ENCODE measurements around the gene CENPP. TPM values are rescaled to one million over a fixed set of nuclear protein-coding genes. Genes with fewer than 3 reads are reported as not detected.

The CENPP gene
- total RNA-seq, 4 donors from 2014 or later: 2.8 to 51.2 (median 4.9) TPM

DNA sequence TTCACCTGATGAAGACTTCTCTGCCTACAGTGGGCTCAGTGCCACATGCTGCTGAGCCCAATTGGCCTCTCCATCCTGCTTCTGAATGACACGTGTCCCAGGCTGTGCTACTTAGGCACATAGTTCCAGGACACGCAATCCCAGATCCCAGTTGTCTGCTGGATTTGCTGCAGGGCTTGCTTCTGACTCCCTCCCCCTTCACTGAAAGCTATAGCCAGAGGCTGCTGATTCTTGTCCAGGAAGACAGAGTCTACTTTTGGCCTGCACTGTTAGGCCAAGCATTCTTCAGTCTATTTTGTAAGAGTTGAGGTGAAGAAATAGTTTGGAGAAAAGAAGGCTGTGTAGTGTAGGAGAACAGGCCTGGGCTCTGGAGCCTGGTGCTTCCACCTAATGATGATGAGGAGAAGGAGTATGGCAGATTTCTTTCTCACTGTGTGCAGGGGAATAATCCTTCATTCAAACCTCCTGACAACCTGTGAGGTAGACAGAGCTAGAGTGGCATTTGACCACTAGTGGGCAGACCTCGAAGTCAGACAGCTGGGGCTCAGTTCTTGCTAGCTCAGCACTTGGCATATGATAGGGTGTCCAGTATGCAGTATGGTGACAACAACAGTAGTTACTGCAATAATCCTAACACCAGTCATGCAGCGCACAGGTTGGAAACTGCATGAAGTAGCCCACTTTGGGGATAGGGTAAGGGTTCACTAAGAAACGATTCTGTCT, 176.1 kb downstream of the CENPP start:
- Histone ChIP-seq H3K27ac (peak overlapping the region in 1 of 4 donors; percentile 72), H3K9me3 (no peaks in the 10 kb centered on the region), H3K4me3 (no peak overlapping the region), H3K36me3 (no peaks in the 10 kb centered on the region), H3K4me1 (no peaks in the 10 kb centered on the region), H3K27me3 (no peaks in the 10 kb centered on the region)
- TF ChIP-seq POLR2A (IDR thresholded peaks at IDR 0.05): no peak
- peak in 4 of 6 experiments; percentile 19 to 67 (median 62) for TF ChIP-seq CTCF (IDR thresholded peaks at IDR 0.05)
- peak in 1 of 3 donors; percentile 63 for DNase-seq

DNA sequence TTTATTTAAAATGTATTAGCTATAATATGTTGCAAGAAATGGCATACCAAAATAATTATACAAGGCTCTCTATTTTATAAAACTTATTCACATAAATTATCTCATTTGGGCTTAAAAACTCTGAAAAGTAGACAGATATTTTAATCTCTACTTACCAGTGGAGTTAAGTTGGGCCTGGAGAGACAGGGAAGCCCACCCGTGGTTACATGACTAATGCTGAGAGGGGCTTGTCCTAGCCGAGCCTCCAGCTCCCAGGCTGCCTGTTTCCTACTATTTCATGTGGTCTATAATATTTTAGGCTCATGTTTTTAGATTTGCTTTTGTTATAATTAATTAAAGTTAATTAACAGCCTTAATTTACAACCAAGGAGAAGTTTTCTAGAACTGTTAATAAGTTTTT, 177.4 kb downstream of the CENPP start:
- Histone ChIP-seq H3K4me3 (no peak overlapping the region), H3K4me1 (peaks cover 0 to 7% (median 0%) of the 10 kb centered on the region in 4 donors), H3K9me3 (no peaks in the 10 kb centered on the region), H3K27me3 (no peaks in the 10 kb centered on the region), H3K36me3 (no peaks in the 10 kb centered on the region), H3K27ac (no peak overlapping the region)
- no peak for DNase-seq
- no peak for TF ChIP-seq CTCF (IDR thresholded peaks at IDR 0.05)
- TF ChIP-seq POLR2A (IDR thresholded peaks at IDR 0.05): no peak

DNA sequence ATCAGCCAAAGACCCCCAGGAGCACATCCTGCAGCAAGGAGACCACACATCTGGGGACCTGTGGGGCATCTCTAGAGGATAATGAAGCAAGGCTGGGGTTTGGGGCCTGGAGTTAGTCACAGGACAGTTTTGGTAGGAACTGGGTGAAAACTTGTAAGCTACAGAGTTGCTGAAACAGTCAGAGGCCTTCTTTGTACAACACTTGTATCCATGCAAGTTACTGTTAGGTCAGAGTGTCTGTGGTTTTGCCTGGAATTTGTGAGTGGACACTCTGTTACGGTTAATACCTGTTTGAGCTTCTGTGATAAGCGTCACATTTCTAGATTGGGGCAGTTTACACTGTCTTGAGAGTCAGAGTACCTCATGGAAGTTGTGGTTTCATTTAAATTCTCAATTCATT, 179.1 kb downstream of the CENPP start:
- Histone ChIP-seq H3K27me3 (no peaks in the 10 kb centered on the region), H3K27ac (peak overlapping the region in 1 of 4 donors; percentile 34), H3K4me1 (peaks cover 0 to 7% (median 0%) of the 10 kb centered on the region in 4 donors), H3K36me3 (no peaks in the 10 kb centered on the region), H3K9me3 (no peaks in the 10 kb centered on the region), H3K4me3 (no peak overlapping the region)
- TF ChIP-seq CTCF (IDR thresholded peaks at IDR 0.05) (no peak), POLR2A (IDR thresholded peaks at IDR 0.05) (no peak)
- no peak for DNase-seq

GRCh38 chr9:92506184-92506857, 180.6 kb downstream of the CENPP start:
- Histone ChIP-seq H3K9me3 (no peaks in the 10 kb centered on the region), H3K4me3 (no peak overlapping the region), H3K27me3 (no peaks in the 10 kb centered on the region), H3K27ac (peak overlapping the region in 2 of 4 donors; percentile 11 to 74), H3K4me1 (peaks cover 0 to 7% (median 0%) of the 10 kb centered on the region in 4 donors), H3K36me3 (no peaks in the 10 kb centered on the region)
- TF ChIP-seq POLR2A (IDR thresholded peaks at IDR 0.05) (no peak), CTCF (IDR thresholded peaks at IDR 0.05) (no peak)
- no peak for DNase-seq

DNA sequence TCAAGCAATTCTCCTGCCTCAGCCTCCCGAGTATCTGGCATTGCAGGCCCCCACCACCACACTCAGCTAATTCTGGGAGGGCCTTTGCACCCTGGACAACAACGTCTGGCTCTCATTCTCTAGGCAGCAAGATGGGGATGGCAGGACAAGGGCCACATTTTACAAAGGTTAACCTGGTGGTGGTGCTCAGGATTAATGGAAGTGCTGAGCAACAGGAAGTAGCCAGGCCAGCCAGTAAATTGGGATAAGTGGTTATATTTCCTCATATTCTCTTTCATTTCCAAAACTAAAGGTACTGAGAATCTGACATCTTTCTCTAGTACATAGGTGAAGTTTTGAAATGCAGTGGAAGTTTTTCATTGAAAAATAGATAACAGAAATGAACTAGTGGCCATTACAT, 181.3 kb downstream of the CENPP start:
- H3K27ac ChIP-seq: peak overlapping the region in 1 of 4 donors; percentile 74
- DNase-seq: no peak

More for the DNA sequence above, 181.3 kb downstream of the CENPP start:
- H3K27me3 ChIP-seq: no peaks in the 10 kb centered on the region
- TF ChIP-seq POLR2A (IDR thresholded peaks at IDR 0.05): no peak
- peak in 2 of 6 experiments; percentile 14 to 20 for TF ChIP-seq CTCF (IDR thresholded peaks at IDR 0.05)
- no peaks in the 10 kb centered on the region for H3K36me3 ChIP-seq
- no peak overlapping the region for H3K4me3 ChIP-seq
- peaks cover 0 to 7% (median 0%) of the 10 kb centered on the region in 4 donors for H3K4me1 ChIP-seq
- H3K9me3 ChIP-seq: no peaks in the 10 kb centered on the region
